T-helper 17 cell (primary cell): ENCODE measurements around the gene KLRC3. TPM values are rescaled to one million over a fixed set of nuclear protein-coding genes. Genes with fewer than 3 reads are reported as not detected.
"Not testable (repeated sequence)": the region's sequence is repeated elsewhere in the genome, so short reads cannot be mapped to it uniquely, and the experiment has no call there.

ENCODE experiments used
- ATAC-seq: fragments of 150-1000 bp; cut with Tn5 transposase; 2 replicates; pipeline ENCODE4 v1.10.0; 2021; ENCODE audit warnings: mild to moderate bottlenecking, moderate library complexity
- DNase-seq, 3 donors: peaks; one replicate each; pipeline versions ENCODE4 v3.0.0 to v3.0.0-alpha.2; 2020 to 2021
- H3K9me3 ChIP-seq: one replicate; pipeline ENCODE4 v1.7.0; 2013; ENCODE audit warnings: low read length, mild to moderate bottlenecking; ENCODE audit not compliant: control insufficient read depth, poor library complexity, severe bottlenecking
- H3K27ac Mint-ChIP-seq: one replicate; pipeline ENCODE4 v1.8.0; 2022; ENCODE audit warnings: mild to moderate bottlenecking, moderate library complexity, mixed read lengths
- H3K27me3 Mint-ChIP-seq: one replicate; pipeline ENCODE4 v1.8.0; 2022; ENCODE audit warnings: mixed read lengths
- H3K36me3 Mint-ChIP-seq: one replicate; pipeline ENCODE4 v1.8.0; 2022; ENCODE audit warnings: low read depth, mixed read lengths
- H3K4me1 Mint-ChIP-seq: one replicate; pipeline ENCODE4 v1.8.0; 2022; ENCODE audit warnings: mild to moderate bottlenecking, mixed read lengths
- H3K4me3 Mint-ChIP-seq: one replicate; pipeline ENCODE4 v1.8.0; 2022; ENCODE audit warnings: mild to moderate bottlenecking, moderate library complexity, mixed read lengths
- total RNA-seq, 4 donors: library from RNA in 2 of 4; stranded (reverse) in 2 of 4; gene quantifications; one replicate each; pipeline ENCODE4 v1.2.3 and lab custom pipeline; 2022 to 2026

Gene KLRC3
- total RNA-seq, 2 donors from 2014 or later = not detected

- not testable (repeated sequence) for DNase-seq, H3K36me3 Mint-ChIP-seq, H3K4me3 Mint-ChIP-seq, H3K9me3 ChIP-seq, ATAC-seq, H3K4me1 Mint-ChIP-seq
- H3K27ac Mint-ChIP-seq = peak overlapping the region; percentile 61
- H3K27me3 Mint-ChIP-seq = peaks cover 44% of the 10 kb centered on the region
These were observed 25.8 kb downstream of the KLRC3 start for GRCh38 chr12:10394531-10395152.

- Mint-ChIP-seq H3K4me3 (no peak overlapping the region), H3K4me1 (peaks cover 9% of the 10 kb centered on the region), H3K27me3 (peaks cover 48% of the 10 kb centered on the region), H3K27ac (no peak overlapping the region), H3K36me3 (no peaks in the 10 kb centered on the region)
- ATAC-seq = no peak
- H3K9me3 ChIP-seq = no peaks in the 10 kb centered on the region
- no peak for DNase-seq
These were observed 27.1 kb downstream of the KLRC3 start for GRCh38 chr12:10393291-10393690.

- no peak for ATAC-seq
- peaks cover 9% of the 10 kb centered on the region for H3K4me1 Mint-ChIP-seq
- no peaks in the 10 kb centered on the region for H3K36me3 Mint-ChIP-seq
- no peaks in the 10 kb centered on the region for H3K9me3 ChIP-seq
- no peak for DNase-seq
- H3K27ac Mint-ChIP-seq = no peak overlapping the region
- H3K4me3 Mint-ChIP-seq = no peak overlapping the region
- peaks cover 48% of the 10 kb centered on the region for H3K27me3 Mint-ChIP-seq
These were observed 27.9 kb downstream of the KLRC3 start for GRCh38 chr12:10392394-10392930.

GRCh38 chr12:10390991-10391390 is 29.4 kb downstream of the KLRC3 start:
- not testable (repeated sequence) for H3K27ac Mint-ChIP-seq, H3K9me3 ChIP-seq, ATAC-seq, H3K4me1 Mint-ChIP-seq, DNase-seq, H3K36me3 Mint-ChIP-seq, H3K4me3 Mint-ChIP-seq
- H3K27me3 Mint-ChIP-seq = peaks cover 48% of the 10 kb centered on the region

- Mint-ChIP-seq H3K27ac (no peak within 1 kb of the TSS), H3K36me3 (no peaks in the 10 kb centered on the region), H3K4me3 (no peak within 1 kb of the TSS), H3K4me1 (peaks cover 5% of the 10 kb centered on the region), H3K27me3 (peaks cover 45% of the 10 kb centered on the region)
- H3K9me3 ChIP-seq = no peaks in the 10 kb centered on the region
- ATAC-seq (no peak), DNase-seq (no peak)
These were observed 30.5 kb downstream of the KLRC3 start, which contains the start of gene KLRK1 for GRCh38 chr12:10389904-10390303. TSS of gene KLRK1 (minus strand) at chr12:10390041. CDS start at chr12:10388810, 1,231 bp downstream.

- DNase-seq (no peak), ATAC-seq (no peak)
- no peaks in the 10 kb centered on the region for H3K4me1 Mint-ChIP-seq
- H3K36me3 Mint-ChIP-seq = no peaks in the 10 kb centered on the region
- H3K27me3 Mint-ChIP-seq = peaks cover 35% of the 10 kb centered on the region
- no peak overlapping the region for H3K27ac Mint-ChIP-seq
- no peaks in the 10 kb centered on the region for H3K9me3 ChIP-seq
- no peak overlapping the region for H3K4me3 Mint-ChIP-seq
These were observed 31.6 kb downstream of the KLRC3 start for GRCh38 chr12:10388624-10389413.

- peaks cover 33% of the 10 kb centered on the region for H3K27me3 Mint-ChIP-seq
- H3K4me3 Mint-ChIP-seq, H3K9me3 ChIP-seq, H3K36me3 Mint-ChIP-seq, H3K4me1 Mint-ChIP-seq, H3K27ac Mint-ChIP-seq, DNase-seq, ATAC-seq: not testable (repeated sequence)
These were observed 32.9 kb downstream of the KLRC3 start for GRCh38 chr12:10387498-10387897.

- no peak for DNase-seq
- no peaks in the 10 kb centered on the region for H3K9me3 ChIP-seq
- ATAC-seq = no peak
- no peaks in the 10 kb centered on the region for H3K36me3 Mint-ChIP-seq
- H3K27ac Mint-ChIP-seq = no peak overlapping the region
- H3K4me3 Mint-ChIP-seq = no peak overlapping the region
- H3K27me3 Mint-ChIP-seq = peaks cover 34% of the 10 kb centered on the region
- H3K4me1 Mint-ChIP-seq = no peaks in the 10 kb centered on the region
These were observed 33.5 kb downstream of the KLRC3 start for GRCh38 chr12:10386857-10387256.

- Mint-ChIP-seq H3K4me3 (no peak overlapping the region), H3K27me3 (peaks cover 47% of the 10 kb centered on the region), H3K4me1 (no peaks in the 10 kb centered on the region), H3K27ac (no peak overlapping the region), H3K36me3 (no peaks in the 10 kb centered on the region)
- no peaks in the 10 kb centered on the region for H3K9me3 ChIP-seq
- ATAC-seq = no peak
- DNase-seq = no peak
These were observed 35.2 kb downstream of the KLRC3 start for GRCh38 chr12:10385166-10385613.

- no peaks in the 10 kb centered on the region for H3K9me3 ChIP-seq
- ATAC-seq (no peak), DNase-seq (no peak)
- H3K4me1 Mint-ChIP-seq = no peaks in the 10 kb centered on the region
- H3K4me3 Mint-ChIP-seq = no peak overlapping the region
- H3K36me3 Mint-ChIP-seq = no peaks in the 10 kb centered on the region
- H3K27ac Mint-ChIP-seq = no peak overlapping the region
- peaks cover 43% of the 10 kb centered on the region for H3K27me3 Mint-ChIP-seq
These were observed 36.2 kb downstream of the KLRC3 start for GRCh38 chr12:10384191-10384590.

- H3K4me1 Mint-ChIP-seq = no peaks in the 10 kb centered on the region
- H3K36me3 Mint-ChIP-seq = no peaks in the 10 kb centered on the region
- no peaks in the 10 kb centered on the region for H3K9me3 ChIP-seq
- H3K27ac Mint-ChIP-seq = no peak overlapping the region
- DNase-seq (no peak), ATAC-seq (no peak)
- H3K27me3 Mint-ChIP-seq = peaks cover 35% of the 10 kb centered on the region
- H3K4me3 Mint-ChIP-seq = no peak overlapping the region
These were observed 38.3 kb downstream of the KLRC3 start for GRCh38 chr12:10381928-10382628.

- not testable (repeated sequence) for H3K4me3 Mint-ChIP-seq, H3K9me3 ChIP-seq, H3K27ac Mint-ChIP-seq, ATAC-seq, H3K36me3 Mint-ChIP-seq, H3K4me1 Mint-ChIP-seq, DNase-seq
- peaks cover 34% of the 10 kb centered on the region for H3K27me3 Mint-ChIP-seq
These were observed 41.7 kb downstream of the KLRC3 start for GRCh38 chr12:10378737-10379136.

GRCh38 chr12:10374624-10375018 is 45.8 kb downstream of the KLRC3 start:
- ATAC-seq (no peak), DNase-seq (no peak)
- H3K4me1 Mint-ChIP-seq = peaks cover 8% of the 10 kb centered on the region
- no peak overlapping the region for H3K27ac Mint-ChIP-seq
- H3K27me3 Mint-ChIP-seq = peaks cover 26% of the 10 kb centered on the region
- peak overlapping the region; percentile 9 for H3K4me3 Mint-ChIP-seq
- peaks cover 4% of the 10 kb centered on the region for H3K36me3 Mint-ChIP-seq
- H3K9me3 ChIP-seq = no peaks in the 10 kb centered on the region
